HUDEP-2 (cell line): ENCODE data around the gene SHISA9.
"Not testable (repeated sequence)": the region's sequence is repeated elsewhere in the genome, so short reads cannot be mapped to it uniquely, and the experiment has no call there.

Source experiments
- DNase-seq, 76 experiments: peaks; one replicate each; lab custom pipeline; 2025; ENCODE audit not compliant: unreplicated experiment in 76 of 76; lab: John Stamatoyannopoulos, UW

SHISA9 gene

DNA sequence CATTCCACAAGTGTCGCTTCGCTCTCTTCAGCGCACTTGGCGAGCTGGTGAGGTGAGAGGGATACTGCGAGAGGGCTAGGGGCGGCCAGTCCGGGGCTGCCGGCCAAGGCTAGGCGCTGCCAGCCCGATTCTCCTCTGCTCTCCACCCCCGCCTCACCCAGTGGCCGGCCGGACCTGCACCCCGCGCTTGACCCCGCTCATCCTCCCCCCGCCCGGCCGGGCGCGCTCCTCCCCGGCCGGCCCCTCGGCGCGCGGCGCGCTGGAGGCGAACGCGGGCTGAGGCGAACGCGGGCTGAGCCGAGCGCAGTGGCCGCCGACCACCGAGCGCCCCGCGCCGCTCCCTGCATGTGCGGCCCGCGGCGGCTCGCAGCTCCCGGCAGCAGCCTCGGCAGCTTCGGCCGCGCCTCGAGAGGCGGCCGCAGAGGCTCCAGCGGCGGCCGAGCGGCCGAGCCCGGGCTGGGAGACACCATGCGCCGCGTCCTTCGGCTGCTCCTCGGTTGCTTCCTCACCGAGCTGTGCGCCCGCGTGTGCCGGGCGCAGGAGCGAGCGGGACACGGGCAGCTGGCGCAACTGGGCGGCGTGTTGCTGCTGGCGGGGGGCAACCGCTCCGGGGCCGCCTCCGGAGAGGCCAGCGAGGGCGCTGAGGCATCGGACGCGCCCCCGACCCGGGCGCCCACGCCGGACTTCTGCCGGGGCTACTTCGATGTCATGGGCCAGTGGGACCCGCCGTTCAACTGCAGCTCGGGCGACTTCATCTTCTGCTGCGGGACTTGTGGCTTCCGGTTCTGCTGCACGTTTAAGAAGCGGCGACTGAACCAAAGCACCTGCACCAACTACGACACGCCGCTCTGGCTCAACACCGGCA is at the start of gene SHISA9:
TSS of gene SHISA9 (plus strand) at position 2 of the 865 bp plus-strand sequence.
- DNase-seq: no peak

DNA sequence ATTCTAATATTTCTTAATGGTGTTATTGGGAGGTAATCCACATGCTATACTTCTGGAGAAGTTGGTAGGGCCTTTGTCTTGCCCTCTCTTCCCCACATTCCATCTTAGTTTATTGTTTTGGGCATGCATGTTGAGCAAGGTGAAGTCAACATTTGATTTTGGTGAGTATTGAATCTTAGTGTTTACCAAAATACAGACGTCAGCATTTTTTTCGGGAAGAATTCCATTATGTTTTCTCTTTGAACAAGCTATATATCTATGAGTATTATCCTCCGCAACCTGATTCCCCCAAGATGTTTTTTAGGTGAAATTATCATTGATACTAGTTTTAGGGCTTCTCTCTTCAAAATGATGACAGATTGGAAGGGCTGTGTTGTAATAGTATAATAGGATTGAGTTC is 47.4 kb upstream of the SHISA9 start:
- DNase-seq: no peak

DNA sequence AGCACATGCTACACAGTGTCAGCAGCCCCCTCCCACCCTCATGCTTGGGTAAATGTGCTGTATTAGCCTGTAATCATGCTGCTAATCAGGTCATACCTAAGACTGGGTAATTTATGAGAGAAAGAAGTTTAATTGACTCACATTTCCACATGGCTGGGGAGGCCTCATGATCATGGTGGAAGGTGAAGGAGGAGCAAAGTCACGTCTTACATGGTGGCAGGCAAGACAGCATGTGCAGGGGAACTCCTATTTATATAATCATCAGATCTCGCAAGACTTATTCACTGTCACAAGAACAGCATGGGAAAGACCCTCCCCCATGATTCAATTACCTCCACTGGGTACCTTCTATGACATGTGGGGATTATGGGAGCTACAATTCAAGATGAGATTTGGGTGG is 44.0 kb upstream of the SHISA9 start:
- DNase-seq: not testable (repeated sequence)

DNA sequence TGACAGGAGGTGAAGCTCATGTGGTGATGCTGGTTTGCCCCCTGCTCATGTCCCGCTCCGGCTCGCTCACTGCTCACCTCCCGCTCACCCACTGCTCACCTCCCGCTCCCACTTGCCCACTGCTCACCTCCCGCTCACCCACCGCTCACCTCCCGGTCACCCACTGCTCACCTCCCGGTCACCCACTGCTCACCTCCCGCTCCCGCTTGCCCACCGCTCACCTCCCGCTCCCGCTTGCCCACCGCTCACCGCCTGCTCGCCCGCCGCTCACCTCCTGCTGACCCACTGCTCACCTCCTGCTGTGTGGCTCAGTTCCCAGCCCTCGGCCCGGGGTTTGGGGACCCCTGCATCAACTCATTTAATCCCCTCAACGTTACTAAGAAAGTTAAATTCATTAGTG is 39.1 kb upstream of the SHISA9 start:
- DNase-seq: no peak

- DNase-seq: no peak
Observed at GRCh38 chr16:12862941-12863340, 38.5 kb upstream of the SHISA9 start.

GRCh38 chr16:12866981-12867551 is 34.3 kb upstream of the SHISA9 start:
- DNase-seq: no peak

DNA sequence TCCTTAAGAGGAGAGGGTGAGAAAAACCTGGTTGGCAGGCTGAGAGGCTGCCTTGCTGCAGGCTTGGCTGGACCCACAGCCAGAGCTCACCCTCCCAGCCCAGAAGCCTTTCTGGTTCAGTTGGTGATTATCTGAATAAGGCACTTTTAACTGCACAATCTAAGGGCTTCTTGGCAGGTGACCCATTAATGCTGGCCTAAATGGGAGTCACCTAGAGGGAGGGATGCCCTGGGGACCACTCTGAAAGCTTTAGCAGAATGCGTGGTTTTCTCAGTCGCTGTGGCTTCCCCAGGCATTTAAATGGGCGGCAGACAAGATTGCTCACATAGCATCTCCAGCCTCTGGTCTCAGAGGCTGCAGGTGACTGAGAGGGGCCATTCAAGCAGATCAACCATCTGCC is 33.2 kb upstream of the SHISA9 start:
- no peak for DNase-seq

DNA sequence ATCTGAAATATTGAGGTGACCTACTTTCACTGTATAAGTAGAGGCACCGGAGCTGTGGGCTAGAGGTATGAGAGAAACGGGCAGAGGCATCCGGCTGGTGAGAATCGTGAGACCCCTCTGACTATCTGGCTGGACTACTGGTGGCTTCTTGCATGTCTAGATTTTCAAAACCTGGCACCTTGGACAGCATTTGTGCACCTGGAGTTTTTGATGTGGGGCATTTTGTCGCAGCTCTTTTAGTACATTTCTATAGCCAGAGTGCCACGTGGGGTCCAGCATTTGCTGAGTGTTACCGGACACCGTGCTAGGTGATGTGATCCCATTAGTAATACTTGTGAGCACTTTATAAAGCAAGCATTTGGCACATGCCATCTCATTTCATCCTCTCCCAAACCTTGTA is 32.6 kb upstream of the SHISA9 start:
- DNase-seq: no peak

DNA sequence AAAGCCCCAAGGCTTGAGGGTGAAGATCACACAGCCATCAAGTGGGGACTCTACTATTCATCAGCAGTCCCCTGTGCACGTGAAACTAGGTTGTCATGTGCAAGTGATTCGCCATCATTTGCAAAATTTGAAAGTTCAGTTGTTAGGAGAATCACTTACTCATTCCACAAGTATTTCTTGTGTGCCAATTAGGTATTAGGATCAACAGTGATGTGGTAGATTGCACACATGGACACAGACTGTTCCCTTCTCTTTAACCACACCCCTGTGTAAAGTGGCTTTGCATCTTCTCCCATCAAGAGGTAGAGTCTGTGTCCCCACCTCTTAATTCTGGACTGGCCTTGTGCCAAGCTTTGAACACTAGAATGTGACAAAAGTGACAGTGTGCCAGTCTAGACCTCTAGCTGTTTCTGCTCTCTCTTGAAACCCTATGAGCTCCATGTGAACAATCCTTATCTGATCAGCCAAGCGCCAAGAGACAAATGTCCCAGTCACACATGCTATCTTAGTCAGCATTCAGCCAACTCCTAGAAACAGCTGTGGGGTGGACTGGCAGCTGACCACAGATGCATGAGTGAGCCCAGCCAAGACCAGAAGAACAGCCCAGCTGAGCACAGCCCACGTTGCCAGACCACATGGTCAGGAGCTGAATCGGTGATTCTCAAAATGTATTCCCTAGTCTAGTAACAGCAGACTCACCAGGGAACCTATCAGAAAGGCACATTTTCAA is 31.5 kb upstream of the SHISA9 start:
- peak in 8 of 76 experiments; percentile 0 to 18 (median 4) for DNase-seq

- DNase-seq: no peak
Observed at GRCh38 chr16:12871784-12872183, 29.6 kb upstream of the SHISA9 start.

DNA sequence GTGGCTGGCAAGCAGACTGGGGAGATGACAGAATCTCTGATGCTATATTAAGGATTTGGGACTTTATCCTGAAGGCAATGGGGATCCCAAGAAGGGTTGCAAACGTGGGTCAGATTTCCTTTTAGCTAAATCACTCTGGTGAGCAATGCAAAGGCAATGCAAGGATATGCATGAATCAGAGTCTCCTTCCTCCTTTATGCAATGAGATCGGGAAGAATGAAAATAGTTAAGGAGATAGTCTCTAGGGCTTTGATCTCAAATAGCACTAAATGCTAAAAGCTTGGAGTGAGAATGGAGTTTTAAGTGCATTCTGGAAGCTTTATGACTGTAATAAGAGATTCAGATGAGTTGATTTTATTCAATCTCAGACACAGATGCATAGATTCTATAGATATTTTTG is 27.2 kb upstream of the SHISA9 start:
- no peak for DNase-seq

- DNase-seq: no peak
Observed at GRCh38 chr16:12876778-12877177, 24.6 kb upstream of the SHISA9 start.

GRCh38 chr16:12878973-12879372 is 22.4 kb upstream of the SHISA9 start:
- DNase-seq: no peak

DNA sequence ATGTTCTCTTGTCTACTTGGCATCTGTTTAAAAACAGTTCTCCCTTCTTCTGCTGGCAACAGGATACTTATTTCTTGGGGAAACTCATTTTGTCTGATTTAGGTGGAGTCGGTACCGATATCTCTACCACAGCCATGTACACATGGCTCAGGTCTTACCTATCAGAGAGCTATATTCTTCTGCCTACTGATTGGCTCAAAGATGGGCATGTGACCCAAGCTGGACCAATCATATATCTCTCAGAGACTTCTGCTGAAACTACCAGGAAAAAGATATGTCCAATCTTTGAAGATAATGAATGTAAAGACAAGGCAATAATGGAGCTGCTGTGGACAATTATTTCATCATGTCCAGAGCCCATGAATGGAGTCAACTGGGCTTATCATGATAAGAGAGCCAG is 21.6 kb upstream of the SHISA9 start:
- no peak for DNase-seq

- no peak for DNase-seq
Observed at GRCh38 chr16:12881182-12881581, 20.2 kb upstream of the SHISA9 start.

GRCh38 chr16:12881740-12882139 is 19.7 kb upstream of the SHISA9 start:
- DNase-seq: no peak

GRCh38 chr16:12885742-12886141 is 15.7 kb upstream of the SHISA9 start:
- no peak for DNase-seq

DNA sequence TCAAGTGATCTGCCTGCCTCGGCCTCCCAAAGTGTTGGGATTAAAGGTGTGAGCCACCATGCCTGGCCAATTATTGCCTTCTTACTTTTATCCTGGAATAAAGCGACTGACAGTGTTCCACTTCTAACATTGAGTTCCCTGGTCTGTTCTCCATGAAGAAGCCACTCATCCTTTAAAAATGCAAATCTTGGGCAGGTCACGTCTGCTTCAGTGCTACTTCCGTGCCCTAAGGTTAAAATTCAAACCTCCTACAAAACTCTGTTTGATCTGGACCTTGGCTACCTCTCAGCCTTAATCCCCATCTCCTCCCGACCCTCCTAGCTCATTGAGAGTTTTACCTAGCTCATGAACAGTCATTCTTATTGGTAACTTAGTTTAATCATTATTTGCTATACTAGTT is 9.6 kb upstream of the SHISA9 start:
- no peak for DNase-seq

- DNase-seq: no peak
Observed at GRCh38 chr16:12893050-12893750, 8.2 kb upstream of the SHISA9 start.

DNA sequence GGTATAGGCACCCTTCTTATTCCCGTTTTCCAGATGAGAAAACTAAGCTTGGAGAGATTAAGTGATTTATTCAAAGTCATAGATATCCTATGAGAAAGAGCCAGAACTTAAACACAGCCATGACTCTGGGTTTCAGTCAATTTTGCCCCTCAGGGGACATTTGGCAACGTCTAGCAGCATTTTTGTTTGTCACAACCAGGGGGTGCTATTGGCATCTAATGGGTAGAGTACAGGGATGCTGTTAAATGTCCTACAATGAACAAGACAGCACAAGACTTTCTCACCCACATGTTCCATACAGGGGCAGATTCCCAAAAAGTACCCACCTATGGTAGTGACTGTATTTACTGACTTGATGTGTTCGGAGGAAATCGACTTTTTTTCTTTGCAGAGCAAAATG is 4.8 kb upstream of the SHISA9 start:
- peak in 19 of 76 experiments; percentile 1 to 51 (median 13) for DNase-seq

GRCh38 chr16:12898551-12898950 is 2.8 kb upstream of the SHISA9 start:
- DNase-seq: no peak
